ENCODE data around the gene UNC79.
"Not testable (repeated sequence)": the region's sequence is repeated elsewhere in the genome, so short reads cannot be mapped to it uniquely, and the experiment has no call there.

Gene UNC79

DNA sequence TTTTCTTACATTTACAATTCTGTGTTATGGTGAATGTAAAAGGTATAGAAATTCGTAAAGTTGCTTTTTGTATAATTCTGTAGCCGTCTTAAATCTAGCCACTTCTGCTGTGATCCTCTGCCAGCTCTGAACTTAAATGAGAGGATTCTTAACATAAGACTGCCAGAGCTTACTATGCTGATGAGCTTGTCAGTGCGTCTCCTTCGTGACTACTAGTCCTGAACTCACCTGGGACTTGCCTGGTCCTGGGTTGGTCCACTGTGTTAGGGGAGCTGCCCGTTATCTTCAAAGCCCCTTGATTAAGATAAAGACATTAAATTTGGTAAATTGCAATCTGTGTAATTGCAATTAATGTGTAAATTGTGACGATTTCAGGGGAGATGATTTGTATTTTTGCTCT, 44.7 kb downstream of the UNC79 start:
- Histone ChIP-seq H4K20me1 (ENCODE audit: insufficient read depth, low read length) (no peaks in the 10 kb centered on the region), H3K36me3 (ENCODE audit: insufficient read depth, low read length) (no peaks in the 10 kb centered on the region), H3F3A (ENCODE audit: insufficient read depth, low read length) (no peaks in the 10 kb centered on the region), H3K27me3 (ENCODE audit: insufficient read depth, low read length) (no peaks in the 10 kb centered on the region), H3K9me3 (ENCODE audit: low read length) (no peaks in the 10 kb centered on the region), H3K9me2 (ENCODE audit: low read depth, low read length) (no peaks in the 10 kb centered on the region), H3K9ac (ENCODE audit: low read length) (no peak overlapping the region), H3K4me3 (ENCODE audit: low read depth, low read length, poor library complexity, severe bottlenecking) (no peak overlapping the region), H3K4me2 (ENCODE audit: low read length) (no peak overlapping the region), H3K79me2 (ENCODE audit: insufficient read depth, low read length) (no peaks in the 10 kb centered on the region), H3K4me1 (ENCODE audit: insufficient read depth, low read length, severe bottlenecking) (peaks cover 7% of the 10 kb centered on the region), H3K27ac (ENCODE audit: low read depth, low read length, poor library complexity, severe bottlenecking) (no peak overlapping the region), H2AFZ (ENCODE audit: low read length) (no peak overlapping the region)
- no peak for TF ChIP-seq EZH2 (IDR thresholded peaks at IDR 0.05; ENCODE audit: borderline replicate concordance, low read length)
- TF ChIP-seq, protein P1, sequence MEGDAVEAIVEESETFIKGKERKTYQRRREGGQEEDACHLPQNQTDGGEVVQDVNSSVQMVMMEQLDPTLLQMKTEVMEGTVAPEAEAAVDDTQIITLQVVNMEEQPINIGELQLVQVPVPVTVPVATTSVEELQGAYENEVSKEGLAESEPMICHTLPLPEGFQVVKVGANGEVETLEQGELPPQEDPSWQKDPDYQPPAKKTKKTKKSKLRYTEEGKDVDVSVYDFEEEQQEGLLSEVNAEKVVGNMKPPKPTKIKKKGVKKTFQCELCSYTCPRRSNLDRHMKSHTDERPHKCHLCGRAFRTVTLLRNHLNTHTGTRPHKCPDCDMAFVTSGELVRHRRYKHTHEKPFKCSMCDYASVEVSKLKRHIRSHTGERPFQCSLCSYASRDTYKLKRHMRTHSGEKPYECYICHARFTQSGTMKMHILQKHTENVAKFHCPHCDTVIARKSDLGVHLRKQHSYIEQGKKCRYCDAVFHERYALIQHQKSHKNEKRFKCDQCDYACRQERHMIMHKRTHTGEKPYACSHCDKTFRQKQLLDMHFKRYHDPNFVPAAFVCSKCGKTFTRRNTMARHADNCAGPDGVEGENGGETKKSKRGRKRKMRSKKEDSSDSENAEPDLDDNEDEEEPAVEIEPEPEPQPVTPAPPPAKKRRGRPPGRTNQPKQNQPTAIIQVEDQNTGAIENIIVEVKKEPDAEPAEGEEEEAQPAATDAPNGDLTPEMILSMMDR (IDR thresholded peaks at IDR 0.05; ENCODE audit: low read length): no peak

DNA sequence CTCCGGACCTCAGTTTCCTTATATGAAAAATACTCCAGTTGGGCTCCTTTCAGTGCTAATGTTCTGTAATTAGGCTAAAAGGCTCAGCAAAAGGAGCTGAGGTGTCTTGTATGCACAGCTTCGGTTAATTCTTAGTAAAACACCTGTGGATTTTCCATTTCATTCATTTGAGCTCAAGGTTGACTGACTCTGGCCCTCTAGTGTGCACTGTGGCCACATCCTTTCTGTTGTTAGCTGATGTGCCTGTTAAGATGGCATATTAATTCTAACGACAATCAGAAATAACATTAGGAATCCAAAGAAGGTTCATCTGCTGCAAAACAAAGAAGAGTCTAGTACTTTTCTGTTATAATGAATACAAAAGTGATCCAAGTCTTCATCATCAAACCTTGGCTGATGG, 45.6 kb downstream of the UNC79 start:
- TF ChIP-seq EZH2 (IDR thresholded peaks at IDR 0.05; ENCODE audit: borderline replicate concordance, low read length): no peak
- TF ChIP-seq, protein P1 (IDR thresholded peaks at IDR 0.05; ENCODE audit: low read length): no peak
- no peaks in the 10 kb centered on the region for H3K36me3 ChIP-seq (ENCODE audit: insufficient read depth, low read length)
- H3K4me2 ChIP-seq (ENCODE audit: low read length): no peak overlapping the region
- no peak overlapping the region for H2AFZ ChIP-seq (ENCODE audit: low read length)
- peaks cover 7% of the 10 kb centered on the region for H3K4me1 ChIP-seq (ENCODE audit: insufficient read depth, low read length, severe bottlenecking)
- H3K79me2 ChIP-seq (ENCODE audit: insufficient read depth, low read length): no peaks in the 10 kb centered on the region
- H3F3A ChIP-seq (ENCODE audit: insufficient read depth, low read length): no peaks in the 10 kb centered on the region
- no peak overlapping the region for H3K27ac ChIP-seq (ENCODE audit: low read depth, low read length, poor library complexity, severe bottlenecking)
- no peak overlapping the region for H3K9ac ChIP-seq (ENCODE audit: low read length)
- H3K9me2 ChIP-seq (ENCODE audit: low read depth, low read length): no peaks in the 10 kb centered on the region
- H3K9me3 ChIP-seq (ENCODE audit: low read length): no peaks in the 10 kb centered on the region
- no peak overlapping the region for H3K4me3 ChIP-seq (ENCODE audit: low read depth, low read length, poor library complexity, severe bottlenecking)
- no peaks in the 10 kb centered on the region for H3K27me3 ChIP-seq (ENCODE audit: insufficient read depth, low read length)
- H4K20me1 ChIP-seq (ENCODE audit: insufficient read depth, low read length): no peaks in the 10 kb centered on the region

DNA sequence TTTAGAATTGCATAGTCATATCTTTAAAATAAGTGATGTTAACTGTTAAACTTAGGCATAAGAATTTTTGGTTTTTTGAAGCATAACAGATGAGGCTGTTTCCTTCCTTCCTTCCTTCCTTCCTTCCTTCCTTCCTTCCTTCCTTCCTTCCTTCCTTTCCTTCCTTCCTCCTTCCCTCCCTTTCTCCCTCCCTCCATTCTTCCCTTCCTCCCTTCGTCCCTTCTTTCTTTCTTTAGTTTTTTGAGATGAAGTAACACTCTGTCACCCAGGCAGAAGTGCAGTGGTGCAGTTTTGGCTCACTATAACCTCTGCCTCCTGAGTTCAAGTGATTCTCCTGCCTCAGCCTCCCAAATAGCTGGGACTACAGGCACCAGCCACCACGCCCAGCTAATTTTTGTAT, 48.3 kb downstream of the UNC79 start:
- H3K9ac ChIP-seq (ENCODE audit: low read length); H3K27me3 ChIP-seq (ENCODE audit: insufficient read depth, low read length); H3K27ac ChIP-seq (ENCODE audit: low read depth, low read length, poor library complexity, severe bottlenecking); H3K9me2 ChIP-seq (ENCODE audit: low read depth, low read length); H3K36me3 ChIP-seq (ENCODE audit: insufficient read depth, low read length); H4K20me1 ChIP-seq (ENCODE audit: insufficient read depth, low read length); H2AFZ ChIP-seq (ENCODE audit: low read length); H3K79me2 ChIP-seq (ENCODE audit: insufficient read depth, low read length); H3K4me2 ChIP-seq (ENCODE audit: low read length); H3K4me3 ChIP-seq (ENCODE audit: low read depth, low read length, poor library complexity, severe bottlenecking); H3K9me3 ChIP-seq (ENCODE audit: low read length); H3K4me1 ChIP-seq (ENCODE audit: insufficient read depth, low read length, severe bottlenecking); H3F3A ChIP-seq (ENCODE audit: insufficient read depth, low read length): not testable (repeated sequence)

DNA sequence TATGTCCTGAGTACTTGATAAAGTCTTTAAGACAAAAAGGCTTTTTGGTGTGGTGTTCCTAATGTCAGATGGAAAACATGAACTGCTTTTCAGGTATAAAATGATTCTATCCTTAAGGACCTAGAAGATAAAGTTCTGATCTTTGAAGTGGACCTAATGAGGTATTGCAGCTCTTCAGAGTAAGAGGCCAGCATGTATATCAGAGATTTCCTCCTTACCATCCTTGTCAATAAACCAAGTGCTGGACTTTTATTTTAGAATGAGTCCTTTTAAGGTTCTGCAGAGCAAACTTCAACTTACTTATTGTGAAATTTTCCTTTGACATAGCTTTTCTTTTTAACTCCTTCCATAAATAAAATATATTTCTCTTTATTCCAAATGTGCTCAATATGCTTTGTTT, 50.1 kb downstream of the UNC79 start:
- Histone ChIP-seq H3K9me3 (ENCODE audit: low read length) (no peaks in the 10 kb centered on the region), H3K27me3 (ENCODE audit: insufficient read depth, low read length) (no peaks in the 10 kb centered on the region), H3K4me2 (ENCODE audit: low read length) (no peak overlapping the region), H3K4me1 (ENCODE audit: insufficient read depth, low read length, severe bottlenecking) (peaks cover 4% of the 10 kb centered on the region), H4K20me1 (ENCODE audit: insufficient read depth, low read length) (no peaks in the 10 kb centered on the region), H2AFZ (ENCODE audit: low read length) (no peak overlapping the region), H3K36me3 (ENCODE audit: insufficient read depth, low read length) (no peaks in the 10 kb centered on the region), H3K79me2 (ENCODE audit: insufficient read depth, low read length) (no peaks in the 10 kb centered on the region), H3K9me2 (ENCODE audit: low read depth, low read length) (no peaks in the 10 kb centered on the region), H3K4me3 (ENCODE audit: low read depth, low read length, poor library complexity, severe bottlenecking) (no peak overlapping the region), H3K9ac (ENCODE audit: low read length) (no peak overlapping the region), H3F3A (ENCODE audit: insufficient read depth, low read length) (no peaks in the 10 kb centered on the region), H3K27ac (ENCODE audit: low read depth, low read length, poor library complexity, severe bottlenecking) (no peak overlapping the region)
- TF ChIP-seq, protein P1 (IDR thresholded peaks at IDR 0.05; ENCODE audit: low read length): no peak
- TF ChIP-seq EZH2 (IDR thresholded peaks at IDR 0.05; ENCODE audit: borderline replicate concordance, low read length): no peak

All from OCI-LY1 (cell line).